GM12891 (cell line): Measurements from ENCODE around the gene ZFAND5.

Experiments
- POLR2A ChIP-seq: IDR thresholded peaks from 2 replicates; pipeline ENCODE4 v1.6.1; 2011; ENCODE audit warnings: low read depth, low read length, control low read depth
- POLR2AphosphoS5 ChIP-seq: IDR thresholded peaks from 2 replicates; pipeline ENCODE4 v1.6.1; 2011; ENCODE audit warnings: low read depth, low read length, control low read depth
- POU2F2 ChIP-seq: IDR thresholded peaks from 2 replicates; pipeline ENCODE4 v1.6.1; 2011; ENCODE audit warnings: low read depth, mild to moderate bottlenecking, control low read depth, low read length, moderate library complexity
- SPI1 ChIP-seq: IDR thresholded peaks from 2 replicates; pipeline ENCODE4 v1.6.1; 2011; ENCODE audit warnings: low read depth, low read length, control low read depth
- TAF1 ChIP-seq: IDR thresholded peaks from 2 replicates; pipeline ENCODE4 v1.6.1; 2011; ENCODE audit warnings: low read depth, low read length, control low read depth

DNA sequence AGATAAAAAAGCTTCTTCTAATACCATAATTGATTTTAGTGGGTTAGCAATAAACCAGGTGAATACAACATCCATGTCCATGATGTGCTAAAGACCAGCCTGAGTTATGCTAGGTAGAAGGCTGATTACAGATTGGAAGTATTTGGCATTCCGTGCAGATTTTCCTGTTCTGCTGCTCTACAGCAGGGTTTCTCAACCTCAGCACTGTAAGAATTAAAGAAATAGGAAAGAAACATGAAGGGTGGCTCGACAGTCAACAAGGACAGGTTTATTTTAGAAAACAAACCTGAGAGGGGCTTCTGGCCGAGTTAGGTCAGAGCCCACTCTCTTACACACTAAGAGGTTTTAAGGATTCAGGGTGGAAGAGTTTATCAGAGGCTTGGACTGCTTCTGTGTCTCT, 42.3 kb downstream of the ZFAND5 start:
- TF ChIP-seq POLR2A (no peak), POU2F2 (no peak), POLR2AphosphoS5 (no peak), SPI1 (no peak), TAF1 (no peak)
